ENCODE measurements around the gene DPP10.

DPP10 gene

GRCh38 chr2:114609203-114609602, 166.8 kb downstream of the DPP10 start:
- no peak for DNase-seq (ENCODE audit: low read depth in 2 of 2)

- DNase-seq (ENCODE audit: low read depth in 2 of 2), result no peak
Observed at GRCh38 chr2:114609801-114610200, 167.4 kb downstream of the DPP10 start.

- no peak for DNase-seq (ENCODE audit: low read depth in 2 of 2)
Observed at GRCh38 chr2:114610677-114611076, 168.2 kb downstream of the DPP10 start.

- DNase-seq (ENCODE audit: low read depth in 2 of 2), result no peak
Observed at GRCh38 chr2:114614592-114614991, 172.2 kb downstream of the DPP10 start.

GRCh38 chr2:114628481-114628880, 186.0 kb downstream of the DPP10 start:
- DNase-seq (ENCODE audit: low read depth in 2 of 2), result no peak

- no peak for DNase-seq (ENCODE audit: low read depth in 2 of 2)
Observed at GRCh38 chr2:114631146-114631545, 188.7 kb downstream of the DPP10 start.

- no peak for DNase-seq (ENCODE audit: low read depth in 2 of 2)
Observed at GRCh38 chr2:114642166-114642770, 199.8 kb downstream of the DPP10 start.

- no peak for DNase-seq (ENCODE audit: low read depth in 2 of 2)
Observed at GRCh38 chr2:114642988-114643553, 200.6 kb downstream of the DPP10 start.

- DNase-seq (ENCODE audit: low read depth in 2 of 2), result no peak
Observed at GRCh38 chr2:114651933-114652332, 209.5 kb downstream of the DPP10 start.

- DNase-seq (ENCODE audit: low read depth in 2 of 2), result no peak
Observed at GRCh38 chr2:114659880-114660279, 217.4 kb downstream of the DPP10 start.

- no peak for DNase-seq (ENCODE audit: low read depth in 2 of 2)
Observed at GRCh38 chr2:114661971-114662939, 219.8 kb downstream of the DPP10 start.

GRCh38 chr2:114668415-114668814, 226.0 kb downstream of the DPP10 start:
- DNase-seq (ENCODE audit: low read depth in 2 of 2), result no peak

GRCh38 chr2:114683251-114683650, 240.8 kb downstream of the DPP10 start:
- DNase-seq (ENCODE audit: low read depth in 2 of 2), result no peak

GRCh38 chr2:114684403-114684802, 242.0 kb downstream of the DPP10 start:
- DNase-seq (ENCODE audit: low read depth in 2 of 2), result no peak

- DNase-seq (ENCODE audit: low read depth in 2 of 2), result no peak
Observed at GRCh38 chr2:114685102-114685501, 242.7 kb downstream of the DPP10 start.

GRCh38 chr2:114688241-114688640, 245.8 kb downstream of the DPP10 start:
- no peak for DNase-seq (ENCODE audit: low read depth in 2 of 2)

- no peak for DNase-seq (ENCODE audit: low read depth in 2 of 2)
Observed at GRCh38 chr2:114698520-114698919, 256.1 kb downstream of the DPP10 start.

- no peak for DNase-seq (ENCODE audit: low read depth in 2 of 2)
Observed at GRCh38 chr2:114699423-114699944, 257.0 kb downstream of the DPP10 start.

- DNase-seq (ENCODE audit: low read depth in 2 of 2), result no peak
Observed at GRCh38 chr2:114700440-114700839, 258.0 kb downstream of the DPP10 start.

GRCh38 chr2:114709936-114710850, 267.8 kb downstream of the DPP10 start:
- no peak for DNase-seq (ENCODE audit: low read depth in 2 of 2)

- no peak for DNase-seq (ENCODE audit: low read depth in 2 of 2)
Observed at GRCh38 chr2:114714313-114714712, 271.9 kb downstream of the DPP10 start.
